GM21529 (cell line): ENCODE measurements around the gene P2RX2.

Source experiments
- ATAC-seq: cut with Tn5 transposase; IDR thresholded peaks from one replicate; pipeline ENCODE4 v1.9.1; 2021; ENCODE audit not compliant: unreplicated experiment

The P2RX2 gene

GRCh38 chr12:132660052-132660451, 41.5 kb downstream of the P2RX2 start:
- ATAC-seq: no peak

DNA sequence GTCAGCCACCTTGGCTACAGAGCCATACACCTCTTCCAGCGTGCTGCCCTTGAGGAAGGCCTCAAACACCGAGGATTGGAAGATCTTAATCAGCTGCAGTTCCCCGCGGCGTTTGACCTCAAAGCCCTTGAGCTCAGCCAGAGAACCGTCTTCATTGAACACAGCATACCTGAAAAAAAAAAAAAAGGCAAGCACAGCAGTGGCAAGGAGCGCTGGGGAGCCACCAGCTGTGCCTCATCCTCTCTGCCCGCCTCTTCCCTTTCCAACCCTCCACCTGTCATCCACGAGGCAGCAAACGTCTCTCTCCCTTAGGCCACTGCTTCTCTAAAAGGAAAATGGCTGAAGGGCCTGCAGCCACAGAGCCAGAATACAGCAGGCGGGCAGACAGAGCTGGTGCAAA, 42.4 kb downstream of the P2RX2 start:
- no peak for ATAC-seq

DNA sequence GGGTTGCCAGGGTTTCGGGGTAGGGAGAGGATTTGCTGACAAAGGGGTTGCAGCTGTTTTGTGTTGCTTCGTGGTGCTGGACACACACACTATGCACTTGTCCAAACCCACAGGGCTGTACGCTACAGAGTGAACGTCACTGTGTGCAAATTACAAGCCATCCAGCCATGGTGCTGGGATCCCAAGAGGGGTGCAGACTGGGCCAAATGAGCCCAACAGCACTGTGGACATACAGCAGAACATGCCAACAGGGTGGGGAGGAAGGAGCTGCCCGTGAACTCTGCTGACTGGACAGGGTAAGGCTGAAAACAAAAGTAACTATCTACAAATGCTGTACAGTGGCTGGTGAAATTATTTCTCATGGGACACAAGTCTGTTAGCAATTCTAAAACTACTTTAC, 43.4 kb downstream of the P2RX2 start:
- no peak for ATAC-seq

DNA sequence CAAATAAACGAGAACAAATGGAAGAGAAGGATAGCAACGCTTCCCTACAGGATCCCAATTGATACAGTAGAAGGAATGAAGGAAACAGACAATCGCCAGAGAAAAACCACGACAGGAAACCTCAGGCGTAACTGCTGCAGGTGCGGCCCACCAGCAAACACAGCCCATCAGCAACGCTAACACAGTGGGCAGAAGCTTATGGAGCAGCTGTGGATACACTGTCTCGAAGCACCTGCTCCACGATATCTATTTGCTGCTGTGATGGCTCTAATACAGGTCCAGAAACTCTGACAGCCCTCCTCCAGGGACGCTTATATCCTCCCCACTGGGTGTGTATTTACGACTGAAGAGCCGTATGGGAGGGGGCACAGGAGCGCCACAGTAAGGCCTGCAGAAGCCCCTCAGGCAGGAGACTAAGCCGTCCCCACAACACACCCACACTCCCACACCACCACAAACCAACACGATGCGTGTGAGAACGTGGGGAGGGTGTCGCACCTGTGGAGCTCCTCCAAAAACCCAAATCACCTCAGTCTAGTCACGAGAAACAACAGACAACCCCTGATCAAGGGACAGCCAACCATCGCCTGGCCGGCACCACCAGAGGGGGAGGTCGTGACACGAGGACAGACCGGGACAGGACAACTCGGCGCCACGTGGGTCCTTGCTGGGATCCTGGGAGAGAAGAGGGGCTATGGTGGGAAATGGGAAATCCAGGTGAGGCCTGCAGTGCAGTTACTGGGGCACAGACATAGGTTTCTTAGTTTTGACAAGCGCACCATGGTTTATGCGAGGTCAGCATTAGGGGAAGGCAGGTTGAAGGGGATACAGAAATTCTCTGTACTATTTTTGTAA, 44.6 kb downstream of the P2RX2 start:
- ATAC-seq: no peak

DNA sequence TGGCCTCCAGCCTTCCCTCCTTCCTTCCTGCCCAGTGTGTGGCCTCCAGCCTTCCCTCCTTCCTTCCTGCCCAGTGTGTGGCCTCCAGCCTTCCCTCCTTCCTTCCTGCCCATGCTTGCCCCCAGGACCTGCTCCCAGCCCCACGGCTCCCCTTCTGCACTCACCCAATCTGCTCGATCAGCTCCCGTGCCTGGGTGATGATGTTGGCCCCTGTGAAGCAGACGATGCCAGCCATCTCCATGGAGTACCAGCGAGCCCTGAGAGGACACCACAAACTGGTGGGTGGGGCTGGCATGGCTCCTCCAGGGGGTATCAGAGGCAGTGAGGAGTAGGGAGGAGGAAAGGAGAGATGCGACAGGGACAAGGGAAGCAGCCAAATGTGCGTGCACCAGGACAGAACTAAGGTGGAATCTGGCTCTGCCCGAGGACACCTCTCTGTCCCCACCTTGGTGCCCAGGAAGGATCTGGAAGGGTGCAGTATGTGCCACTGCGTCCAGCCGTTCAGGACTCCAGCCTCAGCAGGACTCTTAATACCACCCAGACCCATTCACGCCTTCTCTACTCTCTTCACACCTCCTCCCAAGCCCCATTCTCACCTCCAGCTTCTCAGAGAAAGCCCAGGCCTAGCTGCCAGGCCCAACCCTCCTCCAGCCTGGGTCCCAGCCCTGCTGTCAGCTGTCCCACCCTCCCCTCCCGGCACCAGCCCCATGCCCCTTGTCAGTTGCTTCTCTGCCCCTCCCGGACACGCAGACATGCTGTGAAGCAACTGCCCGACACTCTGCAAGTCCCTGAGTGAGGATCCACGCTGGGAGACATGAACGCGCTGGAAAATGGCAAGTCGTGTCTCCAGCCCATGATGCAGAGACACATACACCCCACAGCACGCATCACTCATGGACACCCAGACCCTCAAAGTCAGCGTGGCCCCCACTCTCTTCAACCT, 45.9 kb downstream of the P2RX2 start:
- no peak for ATAC-seq

DNA sequence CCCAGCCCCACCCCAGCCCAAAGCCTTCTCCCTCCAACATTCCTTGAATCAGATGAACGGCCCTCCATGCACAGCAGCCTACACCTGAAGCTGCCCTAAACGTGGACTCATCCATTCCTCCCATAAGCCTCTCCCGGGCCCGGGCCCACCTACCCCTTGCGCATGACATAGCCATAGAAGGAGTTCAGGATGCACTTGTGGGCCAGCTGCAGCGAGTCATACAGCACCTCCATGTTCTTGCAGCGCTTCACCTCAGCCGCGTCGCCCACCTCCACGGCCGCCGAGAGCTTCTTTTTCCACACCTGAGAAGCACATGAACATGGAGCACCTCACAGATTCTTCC, 46.5 kb downstream of the P2RX2 start:
- ATAC-seq: no peak

DNA sequence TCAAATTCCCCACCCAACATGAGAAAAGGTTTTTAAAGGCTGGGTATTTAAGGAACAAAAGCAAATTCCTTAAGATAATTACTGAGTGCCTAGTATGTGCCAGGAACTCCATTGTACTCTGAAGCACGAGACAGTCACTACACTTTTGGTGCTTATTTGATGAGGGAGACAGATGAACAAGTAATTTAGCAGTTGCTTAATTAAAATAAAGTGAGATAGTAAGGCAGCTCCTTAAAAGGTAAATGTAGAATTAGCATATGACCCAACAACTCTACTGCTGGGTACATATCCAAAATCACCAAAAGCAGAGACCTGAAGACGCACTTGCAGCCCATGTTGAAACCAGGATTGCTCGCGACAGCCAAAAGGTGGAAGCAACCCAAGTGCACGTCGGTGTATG, 47.2 kb downstream of the P2RX2 start:
- no peak for ATAC-seq

GRCh38 chr12:132668191-132669088, 49.9 kb downstream of the P2RX2 start:
- ATAC-seq: no peak

DNA sequence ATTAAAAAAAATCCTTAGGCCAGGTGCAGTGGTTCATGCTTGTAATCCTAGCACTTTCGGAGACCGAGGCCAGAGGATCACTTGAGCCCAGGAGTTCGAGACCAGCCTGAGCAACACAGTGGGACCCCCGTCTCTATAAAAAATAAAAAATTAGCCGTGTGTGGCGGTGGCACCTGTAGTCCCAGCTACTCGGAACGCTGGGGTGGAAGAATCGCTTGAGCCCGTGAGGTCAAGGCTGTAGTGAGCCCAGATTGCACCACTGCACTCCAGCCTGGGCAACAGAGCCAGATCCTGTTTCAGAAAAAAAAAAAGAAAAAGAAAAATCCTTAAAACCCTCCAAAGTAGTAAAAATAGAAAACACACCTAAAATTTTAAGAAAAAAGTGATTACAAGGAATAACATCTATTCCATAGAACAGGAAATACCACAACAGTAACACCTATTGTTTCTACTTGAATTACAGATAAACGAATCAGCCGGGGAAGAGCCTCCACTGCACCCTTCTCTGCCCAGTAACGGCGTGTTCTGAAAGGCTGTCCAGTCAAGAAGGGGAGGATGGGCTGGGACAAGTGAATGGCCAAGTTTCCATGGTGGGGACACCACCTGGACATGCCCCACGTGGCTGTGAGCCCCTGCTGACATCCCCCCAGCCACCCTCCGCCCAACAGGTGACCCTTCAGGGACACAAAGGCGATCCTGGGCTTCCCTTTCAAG, 50.7 kb downstream of the P2RX2 start:
- no peak for ATAC-seq
